Fibroblast of the aortic adventitia (primary cell): Measurements from ENCODE around the gene MYBBP1A. TPM values are rescaled to one million over a fixed set of nuclear protein-coding genes. Genes with fewer than 3 reads are reported as not detected.
"Not testable (repeated sequence)": the region's sequence is repeated elsewhere in the genome, so short reads cannot be mapped to it uniquely, and the experiment has no call there.

Experiments
- DNase-seq: peaks from one replicate; pipeline ENCODE4 v3.0.0-alpha.2; 2010; ENCODE audit warnings: low read depth
- H3K4me3 ChIP-seq: 2 replicates; pipeline ENCODE4 v1.5.1; 2011; ENCODE audit warnings: low read depth, mild to moderate bottlenecking, control low read depth, low read length, moderate library complexity
- total RNA-seq: library from RNA; depleted of rRNA; stranded (reverse); fragments of >200 nt; gene quantifications from 2 replicates; pipeline ENCODE4 v1.2.3, GENCODE V29; 2012; ENCODE audit warnings: low replicate concordance
- TF ChIP-seq, protein P1 (sequence below): IDR thresholded peaks from 2 replicates; pipeline ENCODE4 v1.5.1; 2011; ENCODE audit warnings: mild to moderate bottlenecking, low read length, control low read depth, inconsistent platforms; ENCODE audit not compliant: insufficient read depth

Gene MYBBP1A
- total RNA-seq, 1 donor: 51.0 TPM

DNA sequence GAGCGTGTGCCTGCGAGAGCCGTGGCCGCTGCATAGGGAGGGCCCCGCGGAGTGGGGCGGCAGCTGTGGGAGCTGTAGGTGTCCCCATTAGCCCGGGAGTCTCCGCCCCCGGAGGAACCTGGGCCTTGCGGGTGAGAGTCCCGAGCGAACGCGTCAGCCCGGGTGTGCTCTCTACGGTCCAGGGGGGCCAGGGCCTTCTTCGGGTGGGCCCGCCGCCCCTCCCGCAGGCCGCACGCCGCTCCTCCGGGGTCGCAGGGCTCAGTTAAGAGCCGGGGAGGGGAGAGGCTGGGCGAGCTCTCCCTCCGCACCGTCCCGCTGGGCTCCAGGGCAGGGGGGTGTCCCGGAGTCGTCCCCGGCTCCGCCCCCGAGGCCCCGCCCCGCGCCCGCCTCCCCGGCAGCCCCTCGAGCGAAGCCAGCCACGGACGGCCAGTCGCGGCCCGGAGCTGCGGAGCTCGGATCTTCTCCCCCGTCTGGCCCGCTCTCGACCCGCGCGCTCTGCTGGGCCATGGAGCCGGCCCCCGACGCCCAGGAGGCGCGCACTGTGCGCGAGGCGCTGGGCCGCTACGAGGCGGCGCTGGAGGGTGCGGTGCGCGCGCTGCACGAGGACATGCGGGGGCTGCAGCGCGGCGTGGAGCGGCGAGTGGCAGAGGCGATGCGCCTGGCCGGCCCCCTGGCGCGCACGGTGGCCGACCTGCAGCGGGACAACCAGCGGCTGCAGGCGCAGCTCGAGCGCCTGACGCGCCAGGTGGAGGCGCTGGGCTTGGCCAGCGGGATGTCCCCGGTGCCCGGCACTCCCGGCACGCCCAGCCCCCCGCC is 29.1 kb upstream of the MYBBP1A start, which contains the start of gene SMTNL2:
SMTNL2 (plus strand) TSS at position 429 of the 816 bp plus-strand sequence; CDS start at position 506, 77 bp downstream.
- DNase-seq: no peak
- H3K4me3 ChIP-seq: no peak within 1 kb of the TSS
- TF ChIP-seq, protein P1, sequence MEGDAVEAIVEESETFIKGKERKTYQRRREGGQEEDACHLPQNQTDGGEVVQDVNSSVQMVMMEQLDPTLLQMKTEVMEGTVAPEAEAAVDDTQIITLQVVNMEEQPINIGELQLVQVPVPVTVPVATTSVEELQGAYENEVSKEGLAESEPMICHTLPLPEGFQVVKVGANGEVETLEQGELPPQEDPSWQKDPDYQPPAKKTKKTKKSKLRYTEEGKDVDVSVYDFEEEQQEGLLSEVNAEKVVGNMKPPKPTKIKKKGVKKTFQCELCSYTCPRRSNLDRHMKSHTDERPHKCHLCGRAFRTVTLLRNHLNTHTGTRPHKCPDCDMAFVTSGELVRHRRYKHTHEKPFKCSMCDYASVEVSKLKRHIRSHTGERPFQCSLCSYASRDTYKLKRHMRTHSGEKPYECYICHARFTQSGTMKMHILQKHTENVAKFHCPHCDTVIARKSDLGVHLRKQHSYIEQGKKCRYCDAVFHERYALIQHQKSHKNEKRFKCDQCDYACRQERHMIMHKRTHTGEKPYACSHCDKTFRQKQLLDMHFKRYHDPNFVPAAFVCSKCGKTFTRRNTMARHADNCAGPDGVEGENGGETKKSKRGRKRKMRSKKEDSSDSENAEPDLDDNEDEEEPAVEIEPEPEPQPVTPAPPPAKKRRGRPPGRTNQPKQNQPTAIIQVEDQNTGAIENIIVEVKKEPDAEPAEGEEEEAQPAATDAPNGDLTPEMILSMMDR: no peak

DNA sequence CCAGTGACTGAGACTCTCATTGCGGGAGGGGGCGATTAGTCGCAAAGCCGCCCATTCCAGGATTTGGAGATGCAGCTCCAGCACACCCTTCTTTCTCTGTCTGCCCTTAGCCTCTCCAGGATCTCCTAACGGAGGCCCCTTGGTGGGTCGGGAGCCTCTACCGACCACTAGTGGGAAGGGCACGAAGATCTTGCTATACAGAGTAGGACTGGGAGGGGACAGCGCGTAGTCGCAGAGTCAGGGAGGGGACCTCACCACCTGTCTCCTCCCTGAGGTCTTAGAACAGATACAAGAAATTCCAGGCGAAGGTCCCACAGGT is 28.6 kb upstream of the MYBBP1A start:
- DNase-seq: no peak
- H3K4me3 ChIP-seq: no peak overlapping the region
- TF ChIP-seq, protein P1: peak; percentile 54

DNA sequence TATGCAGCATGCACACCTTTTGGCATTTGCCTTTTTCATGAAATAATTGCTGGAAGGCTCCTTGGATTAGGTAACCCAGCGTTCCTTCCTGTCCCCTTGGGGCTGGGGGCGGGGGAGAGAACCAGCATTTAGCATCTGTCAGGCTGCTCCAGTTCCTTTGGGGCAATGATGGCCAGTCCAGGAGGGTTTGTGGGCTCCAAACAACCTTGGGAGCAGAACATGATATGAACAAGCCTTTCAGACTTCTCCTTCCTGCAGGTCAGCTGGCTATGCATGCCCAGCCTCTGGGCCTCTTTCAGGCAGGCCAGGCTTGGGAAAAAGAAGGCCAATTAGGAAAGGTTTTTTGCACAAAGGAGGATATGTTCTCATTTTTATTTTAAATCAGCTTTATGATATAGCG is 28.0 kb upstream of the MYBBP1A start:
- TF ChIP-seq, protein P1: no peak
- no peak for DNase-seq
- no peak overlapping the region for H3K4me3 ChIP-seq

DNA sequence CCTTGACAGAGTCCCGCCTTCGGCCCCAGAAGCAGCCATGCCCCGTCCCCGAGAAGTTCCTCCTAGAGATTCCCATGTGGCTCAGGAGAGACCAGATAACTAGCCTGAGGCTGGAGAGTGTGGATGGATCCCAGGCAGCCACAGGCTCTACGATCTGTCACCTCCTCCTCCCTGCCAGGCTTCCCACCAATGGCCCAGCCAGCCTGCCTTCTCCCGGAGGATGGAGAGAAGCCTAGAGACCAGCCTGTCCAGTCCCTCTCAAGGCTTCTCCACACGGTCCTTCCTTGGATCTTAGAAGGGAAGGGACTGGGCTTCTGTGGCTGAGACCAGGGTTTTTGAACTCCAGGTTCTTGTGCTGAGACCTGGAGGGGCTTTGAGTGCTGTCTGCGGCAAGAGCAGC is 27.5 kb upstream of the MYBBP1A start:
- H3K4me3 ChIP-seq: no peak overlapping the region
- TF ChIP-seq, protein P1: no peak
- no peak for DNase-seq

DNA sequence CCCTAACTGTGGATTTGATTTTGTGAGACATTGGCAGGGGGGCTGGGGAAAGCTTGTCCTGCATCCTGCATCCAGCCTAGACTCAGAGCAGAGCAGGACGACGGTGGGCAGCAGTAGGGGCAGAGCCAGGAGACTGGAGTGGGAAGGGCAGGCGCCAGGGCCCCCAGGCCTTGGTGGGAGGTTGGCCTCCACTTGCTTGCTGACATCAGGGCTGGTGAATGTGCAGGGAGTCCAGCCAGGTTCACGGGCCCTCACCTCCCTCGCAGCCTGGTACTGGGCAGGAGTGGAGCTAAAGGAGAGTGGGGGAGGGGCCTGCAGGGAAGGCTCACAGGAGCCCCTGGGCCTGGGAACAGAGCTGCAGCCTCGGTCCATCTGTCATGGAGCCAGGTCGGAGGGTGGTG is 26.9 kb upstream of the MYBBP1A start:
- TF ChIP-seq, protein P1: no peak
- no peak for DNase-seq
- H3K4me3 ChIP-seq: no peak overlapping the region

DNA sequence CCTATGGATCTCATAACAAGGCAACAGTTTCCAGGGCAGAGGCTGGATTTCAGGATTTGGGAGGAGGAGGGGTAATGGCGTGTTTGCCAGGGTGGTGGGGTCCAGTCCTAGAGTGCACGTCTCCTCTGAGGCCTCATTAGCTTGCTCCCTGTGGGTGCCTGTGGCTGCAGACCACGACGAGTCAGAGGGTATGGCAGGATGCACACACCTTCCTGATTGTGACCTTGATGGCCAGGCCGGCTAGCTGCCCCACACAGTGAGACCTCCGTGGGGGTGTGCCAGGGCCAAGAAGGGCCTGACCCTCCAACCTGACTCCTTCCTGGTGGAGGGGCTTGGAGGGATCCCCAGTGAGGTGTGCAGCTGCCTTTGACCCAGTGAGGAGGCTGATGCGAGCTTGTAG is 25.1 kb upstream of the MYBBP1A start:
- no peak for DNase-seq
- TF ChIP-seq, protein P1: no peak
- no peak overlapping the region for H3K4me3 ChIP-seq

DNA sequence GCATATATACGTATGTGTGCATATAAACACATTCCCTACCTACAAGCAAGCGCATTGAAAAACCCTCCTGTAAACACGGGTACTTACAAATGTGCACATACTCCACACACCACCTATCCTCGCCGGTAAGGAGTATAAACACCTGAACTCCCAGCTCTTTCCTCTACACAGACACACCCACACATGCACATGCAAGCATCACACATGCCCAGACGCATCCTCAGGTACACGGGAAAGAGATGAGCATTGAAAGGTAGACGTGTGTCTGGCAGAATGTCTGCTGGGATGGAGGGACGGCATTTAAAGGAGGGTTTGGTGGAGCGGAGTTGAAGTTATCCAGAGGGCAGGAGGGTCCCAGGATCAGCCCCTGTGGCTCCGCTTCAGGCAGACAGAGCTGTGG is 24.5 kb upstream of the MYBBP1A start:
- DNase-seq: no peak
- TF ChIP-seq, protein P1: no peak
- H3K4me3 ChIP-seq: no peak overlapping the region

DNA sequence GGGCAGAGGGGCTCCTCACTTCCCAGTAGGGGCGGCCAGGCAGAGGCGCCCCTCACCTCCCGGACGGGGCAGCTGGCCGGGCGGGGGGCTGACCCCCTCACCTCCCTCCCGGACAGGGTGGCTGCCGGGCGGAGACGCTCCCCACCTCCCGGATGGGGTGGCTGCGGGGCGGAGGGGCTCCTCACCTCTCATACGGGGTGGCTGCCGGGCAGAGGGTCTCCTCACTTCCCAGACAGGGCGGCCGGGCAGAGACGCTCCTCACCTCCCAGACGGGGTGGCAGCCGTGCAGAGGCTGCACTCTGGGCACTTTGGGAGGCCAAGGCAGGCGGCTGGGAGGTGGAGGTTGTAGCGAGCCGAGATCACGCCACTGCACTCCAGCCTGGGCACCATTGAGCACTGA is 23.2 kb upstream of the MYBBP1A start:
- not testable (repeated sequence) for H3K4me3 ChIP-seq, DNase-seq
